Sigmoid colon (tissue), 4 donors: Measurements from ENCODE around the gene LAMB1.

Experiments used
- POLR2A ChIP-seq, 2 donors: fragments of 450-650 bp; IDR thresholded peaks; one replicate each; pipeline ENCODE4 v1.6.1; 2016; ENCODE audit warnings: antibody characterized with exemption in 2 of 2, mild to moderate bottlenecking in 2 of 2, moderate library complexity in 2 of 2
- POLR2AphosphoS5 ChIP-seq, 4 donors: sonication (generic); formaldehyde crosslinking; IDR thresholded peaks; one replicate each; pipeline ENCODE4 v1.6.1; 2017; ENCODE audit warnings: antibody characterized with exemption in 4 of 4
- TF ChIP-seq, protein P1 (sequence below), 4 experiments: fragments of 450-650 bp in 3 of 4; fragments of 200-600 bp in 1 of 4; IDR thresholded peaks; one replicate each; pipeline ENCODE4 v1.5.1; 2016 to 2019; ENCODE audit warnings: antibody characterized with exemption in 4 of 4, mild to moderate bottlenecking in 3 of 4, moderate library complexity in 2 of 4

DNA sequence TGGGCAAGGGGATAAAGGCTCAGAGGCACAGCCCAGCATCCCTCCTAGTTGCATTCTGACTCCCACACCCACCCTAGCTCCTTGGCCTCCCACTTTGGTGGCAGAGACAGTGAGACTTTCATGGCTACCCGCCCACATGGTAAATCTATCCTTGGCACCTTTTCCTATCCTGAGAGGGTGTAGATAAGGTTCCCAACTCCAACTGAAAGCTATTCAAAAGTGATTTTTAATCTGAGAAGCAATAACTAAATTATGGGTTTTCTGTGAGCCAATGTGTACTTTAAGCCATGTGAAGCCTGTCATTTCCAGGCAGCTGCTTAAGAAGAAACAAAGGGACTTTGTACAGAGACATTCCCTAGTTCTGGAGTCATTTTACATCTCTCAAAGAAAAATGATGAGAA is 9.1 kb downstream of the LAMB1 start:
- TF ChIP-seq, protein P1, sequence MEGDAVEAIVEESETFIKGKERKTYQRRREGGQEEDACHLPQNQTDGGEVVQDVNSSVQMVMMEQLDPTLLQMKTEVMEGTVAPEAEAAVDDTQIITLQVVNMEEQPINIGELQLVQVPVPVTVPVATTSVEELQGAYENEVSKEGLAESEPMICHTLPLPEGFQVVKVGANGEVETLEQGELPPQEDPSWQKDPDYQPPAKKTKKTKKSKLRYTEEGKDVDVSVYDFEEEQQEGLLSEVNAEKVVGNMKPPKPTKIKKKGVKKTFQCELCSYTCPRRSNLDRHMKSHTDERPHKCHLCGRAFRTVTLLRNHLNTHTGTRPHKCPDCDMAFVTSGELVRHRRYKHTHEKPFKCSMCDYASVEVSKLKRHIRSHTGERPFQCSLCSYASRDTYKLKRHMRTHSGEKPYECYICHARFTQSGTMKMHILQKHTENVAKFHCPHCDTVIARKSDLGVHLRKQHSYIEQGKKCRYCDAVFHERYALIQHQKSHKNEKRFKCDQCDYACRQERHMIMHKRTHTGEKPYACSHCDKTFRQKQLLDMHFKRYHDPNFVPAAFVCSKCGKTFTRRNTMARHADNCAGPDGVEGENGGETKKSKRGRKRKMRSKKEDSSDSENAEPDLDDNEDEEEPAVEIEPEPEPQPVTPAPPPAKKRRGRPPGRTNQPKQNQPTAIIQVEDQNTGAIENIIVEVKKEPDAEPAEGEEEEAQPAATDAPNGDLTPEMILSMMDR (IDR thresholded peaks at IDR 0.05), result no peak
- TF ChIP-seq POLR2AphosphoS5 (IDR thresholded peaks at IDR 0.05) (no peak), POLR2A (IDR thresholded peaks at IDR 0.05) (no peak)
